OCI-LY1 (cell line): ENCODE data around the gene ELFN1.

ENCODE experiments used
- CTCF ChIP-seq: fragments of 200-600 bp; sonication (generic), shearing (Covaris generic); IDR thresholded peaks from 2 replicates; pipeline ENCODE4 v1.5.1; 2017; ENCODE audit warnings: mild to moderate bottlenecking, antibody characterized with exemption, low read length, moderate library complexity, mixed read lengths
- EZH2 ChIP-seq: fragments of 200-600 bp; sonication (generic), shearing (Covaris generic); IDR thresholded peaks from 2 replicates; pipeline ENCODE4 v1.8.0; 2017; ENCODE audit warnings: borderline replicate concordance, mixed run types, mild to moderate bottlenecking, antibody characterized with exemption, low read length, moderate library complexity, mixed read lengths

GRCh38 chr7:1743481-1744230 is 73.6 kb downstream of the ELFN1 start:
- TF ChIP-seq CTCF (no peak), EZH2 (no peak)
